ENCODE data around the gene GPR42. TPM values are rescaled to one million over a fixed set of nuclear protein-coding genes. Genes with fewer than 3 reads are reported as not detected.

The GPR42 gene
- total and polyA plus RNA-seq, 10 of the 15 experiments (the other 5 are each of a cell fraction or from before 2014, with no cell fraction given): 0.13 TPM; not detected in 9

DNA sequence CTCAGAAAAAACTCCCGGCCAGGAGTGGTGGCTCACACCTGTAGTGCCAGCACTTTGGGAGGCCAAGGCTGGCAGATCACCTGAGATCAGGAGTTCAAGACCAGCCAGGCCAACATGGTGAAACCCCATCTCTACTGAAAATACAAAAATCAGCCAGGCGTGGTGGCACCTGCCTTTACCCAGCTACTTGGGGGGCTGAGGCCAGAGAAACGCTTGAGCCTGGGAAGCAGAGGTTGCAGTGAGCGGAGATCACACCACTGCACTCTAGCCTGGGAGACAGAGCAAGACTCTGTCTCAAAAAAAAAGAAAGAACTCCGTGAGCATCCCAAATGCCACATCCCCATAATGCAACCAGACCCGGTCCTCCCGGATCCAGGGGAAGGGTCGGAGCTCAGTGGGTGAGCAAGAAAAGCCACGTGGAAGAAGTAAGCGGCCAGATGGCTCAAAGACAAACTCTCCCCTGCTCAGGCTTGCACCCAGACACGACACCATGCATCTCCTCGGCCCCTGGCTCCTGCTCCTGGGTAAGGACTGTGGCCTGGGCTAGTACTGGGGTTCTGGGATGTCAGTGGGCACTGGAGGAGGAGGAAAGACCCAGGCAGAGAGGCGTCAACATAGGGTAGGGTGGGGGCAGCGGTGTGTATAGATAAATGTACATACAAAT, 39.2 kb upstream of the GPR42 start (continued):
- TF ChIP-seq HDGF (IDR thresholded peaks at IDR 0.05) (0 out of 2 replicates have a peak, but pooled peaks have one; percentile 40), MEF2A (IDR thresholded peaks at IDR 0.05; ENCODE audit: insufficient read depth, low read depth, low read length) (no peak), RBBP5 (conservative IDR thresholded peaks at IDR 0.05) (no peak), RCOR1 (conservative IDR thresholded peaks at IDR 0.05; ENCODE audit: low read depth, low read length) (no peak), CREB1 (IDR thresholded peaks at IDR 0.05; ENCODE audit: low read depth) (no peak), POLR2AphosphoS2 (IDR thresholded peaks at IDR 0.05; ENCODE audit: low read depth, low read length) (0 out of 2 replicates have a peak, but pooled peaks have one; percentile 21)

GRCh38 chr19:35332817-35333216, 38.1 kb upstream of the GPR42 start:
- Histone ChIP-seq H3K27ac (ENCODE audit: control insufficient read depth, insufficient read depth) (peak overlapping the region; percentile 93), H3K4me1 (ENCODE audit: control insufficient read depth, insufficient read depth, low read length) (peaks cover 51% of the 10 kb centered on the region), H2AFZ (ENCODE audit: control insufficient read depth, low read depth, low read length) (peak overlapping the region; percentile 37), H3K4me3 (peak overlapping the region; percentile 72), H3K36me3 (ENCODE audit: control insufficient read depth in 2 of 2, insufficient read depth in 2 of 2, low read length in 1 of 2) (peaks cover 8 to 11% of the 10 kb centered on the region in 2 experiments; a peak in 3 of 4 replicates), H3K9ac (ENCODE audit: control insufficient read depth, insufficient read depth, low read length) (peak overlapping the region; percentile 82), H3K79me2 (ENCODE audit: control insufficient read depth, insufficient read depth, low read length) (peaks cover 72% of the 10 kb centered on the region), H4K20me1 (ENCODE audit: control insufficient read depth, insufficient read depth) (no peaks in the 10 kb centered on the region), H3K27me3 (replicated peaks in 1 of 2; ENCODE audit: control insufficient read depth in 2 of 2, insufficient read depth in 2 of 2, low read length in 1 of 2) (no peaks in the 10 kb centered on the region), H3K9me3 (replicated peaks; ENCODE audit: control insufficient read depth, insufficient read depth, low read length) (no peaks in the 10 kb centered on the region), H3K4me2 (ENCODE audit: control insufficient read depth, insufficient read depth) (peak overlapping the region; percentile 97)
- RAD21 ChIA-PET (ENCODE audit: unreplicated experiment): interaction anchor here (1.0 to 9.4 kb wide), 16 partner anchors 8 to 176 kb away, joined by 3 to 127 read pairs (median 6); partner anchors contain the start of gene FFAR1
- intact Hi-C loops (cut with micrococcal nuclease; ENCODE audit: unreplicated experiment): no loop called here
- WGBS (ENCODE audit: insufficient coverage, insufficient replicate concordance, low lambda C conversion rate, missing lambda C conversion rate): 0% methylated on average over 12 of the region's 12 CpGs
- DNase-seq (ENCODE audit: low read depth, low spot score) (no peak), FAIRE-seq (no peak), ATAC-seq (peak; percentile 47)
- CTCF ChIA-PET: interaction anchor here (0.7 to 6.5 kb wide), 12 partner anchors 9 to 162 kb away, joined by 3 to 61 read pairs (median 5); partner anchors contain the start of gene FFAR1
- no TSS peak for BruUV-seq (replicated peaks)
- SMC1A ChIA-PET (ENCODE audit: uncharacterized antibody, unreplicated experiment): interaction anchor here (0.7 to 9.8 kb wide), 18 partner anchors 12 to 209 kb away, joined by 3 to 152 read pairs (median 5); partner anchors contain the start of gene FFAR1
- in situ Hi-C loops (cut with MboI): loop anchor here (10.0 kb wide), 1 partner anchor 572 kb away; the partner anchor contains the start of genes HCST, NFKBID and TYROBP
- POLR2A ChIA-PET: interaction anchor here (0.8 to 7.2 kb wide), 22 partner anchors 9 to 311 kb away, joined by 3 to 135 read pairs (median 6); partner anchors contain the start of genes FFAR1 and HAMP
- TF ChIP-seq ZNF207 (IDR thresholded peaks at IDR 0.05; ENCODE audit: borderline replicate concordance) (peak; percentile 68; the same call in 1 of the 2 replicates), IKZF2 (IDR thresholded peaks at IDR 0.05) (peak in 1 of 2 experiments; percentile 40; a peak in 1 of 4 replicates), MTA3 (IDR thresholded peaks at IDR 0.05; ENCODE audit: borderline replicate concordance, low read length) (0 out of 2 replicates have a peak, but pooled peaks have one; percentile 47), RBBP5 (conservative IDR thresholded peaks at IDR 0.05) (no peak), TCF7 (IDR thresholded peaks at IDR 0.05; ENCODE audit: borderline replicate concordance) (no peak), CTCF (IDR thresholded peaks at IDR 0.05 in 2 of 3, conservative IDR thresholded peaks at IDR 0.05 in 1 of 3; ENCODE audit: control insufficient read depth in 2 of 3, extremely low read depth in 1 of 3, insufficient read depth in 1 of 3, low read depth in 3 of 3, low read length in 3 of 3) (peak in 2 of 3 experiments; percentile 1 to 31; a peak in 2 of 6 replicates), POLR2A (IDR thresholded peaks at IDR 0.05; ENCODE audit: low read depth, low read length) (peak; percentile 81), POU2F2 (IDR thresholded peaks at IDR 0.05; ENCODE audit: borderline replicate concordance, low read depth, low read length) (0 out of 3 replicates have a peak, but pooled peaks have one; percentile 7), POLR2AphosphoS2 (IDR thresholded peaks at IDR 0.05; ENCODE audit: low read depth, low read length) (peak; percentile 84), IKZF1 (conservative IDR thresholded peaks at IDR 0.05) (peak; percentile 44), SPI1 (IDR thresholded peaks at IDR 0.05; ENCODE audit: borderline replicate concordance, insufficient read depth, low read depth, low read length) (no peak), CREB1 (IDR thresholded peaks at IDR 0.05; ENCODE audit: low read depth) (peak; percentile 41; the same call in 1 of the 2 replicates), HDGF (IDR thresholded peaks at IDR 0.05) (peak; percentile 83), POLR2AphosphoS5 (IDR thresholded peaks at IDR 0.05; ENCODE audit: low read length) (peak; percentile 88)
- TF ChIP-seq, protein P1, sequence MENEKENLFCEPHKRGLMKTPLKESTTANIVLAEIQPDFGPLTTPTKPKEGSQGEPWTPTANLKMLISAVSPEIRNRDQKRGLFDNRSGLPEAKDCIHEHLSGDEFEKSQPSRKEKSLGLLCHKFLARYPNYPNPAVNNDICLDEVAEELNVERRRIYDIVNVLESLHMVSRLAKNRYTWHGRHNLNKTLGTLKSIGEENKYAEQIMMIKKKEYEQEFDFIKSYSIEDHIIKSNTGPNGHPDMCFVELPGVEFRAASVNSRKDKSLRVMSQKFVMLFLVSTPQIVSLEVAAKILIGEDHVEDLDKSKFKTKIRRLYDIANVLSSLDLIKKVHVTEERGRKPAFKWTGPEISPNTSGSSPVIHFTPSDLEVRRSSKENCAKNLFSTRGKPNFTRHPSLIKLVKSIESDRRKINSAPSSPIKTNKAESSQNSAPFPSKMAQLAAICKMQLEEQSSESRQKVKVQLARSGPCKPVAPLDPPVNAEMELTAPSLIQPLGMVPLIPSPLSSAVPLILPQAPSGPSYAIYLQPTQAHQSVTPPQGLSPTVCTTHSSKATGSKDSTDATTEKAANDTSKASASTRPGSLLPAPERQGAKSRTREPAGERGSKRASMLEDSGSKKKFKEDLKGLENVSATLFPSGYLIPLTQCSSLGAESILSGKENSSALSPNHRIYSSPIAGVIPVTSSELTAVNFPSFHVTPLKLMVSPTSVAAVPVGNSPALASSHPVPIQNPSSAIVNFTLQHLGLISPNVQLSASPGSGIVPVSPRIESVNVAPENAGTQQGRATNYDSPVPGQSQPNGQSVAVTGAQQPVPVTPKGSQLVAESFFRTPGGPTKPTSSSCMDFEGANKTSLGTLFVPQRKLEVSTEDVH (IDR thresholded peaks at IDR 0.05; ENCODE audit: low read depth, partially characterized antibody): peak; percentile 31

Measured in GM12878 (cell line).